Loucy (cell line): ENCODE data around the gene ELOF1.
A peak's percentile ranks its signal among the peaks of the same experiment; 100 is the strongest.

Experiments
- H2AFZ ChIP-seq: fragments of 200-600 bp; sonication (generic); 2 replicates; pipeline ENCODE4 v1.6.0; 2016; ENCODE audit warnings: antibody characterized with exemption, mild to moderate bottlenecking, low read length, moderate library complexity
- H3F3A ChIP-seq: fragments of 200-600 bp; 2 replicates; pipeline ENCODE4 v1.6.0; 2016; ENCODE audit warnings: antibody characterized with exemption, low read depth, mild to moderate bottlenecking
- H3K27me3 ChIP-seq: fragments of 200-600 bp; sonication (generic); 2 replicates; pipeline ENCODE4 v1.6.1; 2014; ENCODE audit warnings: low read length, mild to moderate bottlenecking; ENCODE audit not compliant: insufficient read depth, poor library complexity, severe bottlenecking
- H3K36me3 ChIP-seq: fragments of 200-600 bp; sonication (generic); 2 replicates; pipeline ENCODE4 v1.6.1; 2016; ENCODE audit warnings: low read length; ENCODE audit not compliant: insufficient read depth
- H3K4me1 ChIP-seq: fragments of 200-600 bp; sonication (generic); 2 replicates; pipeline ENCODE4 v1.5.1; 2014; ENCODE audit warnings: low read length, mild to moderate bottlenecking; ENCODE audit not compliant: insufficient read depth, poor library complexity, severe bottlenecking
- H3K4me2 ChIP-seq: fragments of 200-600 bp; sonication (generic); 2 replicates; pipeline ENCODE4 v1.6.0; 2014; ENCODE audit warnings: antibody characterized with exemption, low read length, low read depth, mild to moderate bottlenecking; ENCODE audit not compliant: poor library complexity, severe bottlenecking
- H3K4me3 ChIP-seq: fragments of 200-600 bp; sonication (generic); 2 replicates; pipeline ENCODE4 v1.5.1; 2014; ENCODE audit warnings: low read length, mild to moderate bottlenecking, mixed read lengths; ENCODE audit not compliant: poor library complexity, severe bottlenecking
- H3K79me2 ChIP-seq: fragments of 200-600 bp; sonication (generic); 2 replicates; pipeline ENCODE4 v1.6.1; 2014; ENCODE audit warnings: low read length; ENCODE audit not compliant: insufficient read depth
- H3K9ac ChIP-seq: fragments of 200-600 bp; sonication (generic); 2 replicates; pipeline ENCODE4 v1.6.0; 2014; ENCODE audit warnings: mild to moderate bottlenecking, low read depth, low read length, moderate library complexity; ENCODE audit not compliant: poor library complexity, severe bottlenecking
- H3K9me2 ChIP-seq: fragments of 200-600 bp; sonication (generic); replicated peaks from 2 replicates; pipeline ENCODE4 v1.6.1; 2016; ENCODE audit warnings: low read depth, low read length, mixed read lengths
- H3K9me3 ChIP-seq: fragments of 200-600 bp; sonication (generic); 2 replicates; pipeline ENCODE4 v1.6.1; 2014; ENCODE audit warnings: mild to moderate bottlenecking, antibody characterized with exemption, low read length, low read depth; ENCODE audit not compliant: insufficient read depth
- H4K20me1 ChIP-seq: fragments of 200-600 bp; sonication (generic); 2 replicates; pipeline ENCODE4 v1.6.0; 2014; ENCODE audit warnings: antibody characterized with exemption, low read length, mild to moderate bottlenecking; ENCODE audit not compliant: insufficient read depth, poor library complexity, severe bottlenecking
- EZH2phosphoT487 ChIP-seq: fragments of 200-600 bp; IDR thresholded peaks from 2 replicates; pipeline ENCODE4 v1.6.1; 2018; ENCODE audit warnings: antibody characterized with exemption, mild to moderate bottlenecking, moderate library complexity, borderline replicate concordance
- TF ChIP-seq, protein P1 (sequence below): fragments of 200-600 bp; sonication (generic); conservative IDR thresholded peaks from 2 replicates; pipeline ENCODE4 v1.5.1; 2014; ENCODE audit warnings: mild to moderate bottlenecking, antibody characterized with exemption, low read length

ELOF1 gene

DNA sequence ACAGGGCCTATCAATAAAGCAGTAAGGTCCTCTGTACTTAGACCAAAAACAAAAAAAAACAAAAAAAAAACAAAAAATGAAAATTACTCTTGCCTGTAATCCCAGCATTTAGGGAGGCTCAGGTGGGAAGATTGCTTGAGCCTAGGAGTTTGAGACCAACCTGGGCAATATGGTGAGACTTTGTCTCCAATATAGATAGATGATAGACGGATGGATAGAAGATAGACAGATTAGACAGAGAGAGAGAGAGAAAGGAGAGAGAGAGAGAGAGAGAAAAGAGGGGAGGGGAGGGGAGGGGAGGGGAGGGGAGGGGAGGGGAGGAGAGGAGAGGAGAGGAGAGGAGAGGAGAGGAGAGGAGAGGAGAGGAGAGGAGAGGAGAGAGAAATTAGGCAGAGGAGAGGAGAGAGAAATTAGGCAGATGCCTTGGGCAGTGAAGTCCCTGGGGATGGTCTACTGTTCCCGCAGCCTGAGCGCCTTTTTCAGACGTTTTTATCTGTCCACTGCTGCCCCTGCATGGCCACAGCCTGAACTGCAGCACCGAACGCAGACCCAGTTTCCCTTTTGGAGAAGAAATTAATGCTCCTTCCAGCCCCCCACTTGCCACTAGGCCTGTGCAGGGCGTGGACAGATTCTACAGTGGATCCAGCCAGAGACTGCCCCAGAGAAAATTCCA lies 28.4 kb upstream of the ELOF1 start:
- Histone ChIP-seq H3K9ac (peak overlapping the region; percentile 47), H3K4me3 (no peak overlapping the region)
- TF ChIP-seq, protein P1, sequence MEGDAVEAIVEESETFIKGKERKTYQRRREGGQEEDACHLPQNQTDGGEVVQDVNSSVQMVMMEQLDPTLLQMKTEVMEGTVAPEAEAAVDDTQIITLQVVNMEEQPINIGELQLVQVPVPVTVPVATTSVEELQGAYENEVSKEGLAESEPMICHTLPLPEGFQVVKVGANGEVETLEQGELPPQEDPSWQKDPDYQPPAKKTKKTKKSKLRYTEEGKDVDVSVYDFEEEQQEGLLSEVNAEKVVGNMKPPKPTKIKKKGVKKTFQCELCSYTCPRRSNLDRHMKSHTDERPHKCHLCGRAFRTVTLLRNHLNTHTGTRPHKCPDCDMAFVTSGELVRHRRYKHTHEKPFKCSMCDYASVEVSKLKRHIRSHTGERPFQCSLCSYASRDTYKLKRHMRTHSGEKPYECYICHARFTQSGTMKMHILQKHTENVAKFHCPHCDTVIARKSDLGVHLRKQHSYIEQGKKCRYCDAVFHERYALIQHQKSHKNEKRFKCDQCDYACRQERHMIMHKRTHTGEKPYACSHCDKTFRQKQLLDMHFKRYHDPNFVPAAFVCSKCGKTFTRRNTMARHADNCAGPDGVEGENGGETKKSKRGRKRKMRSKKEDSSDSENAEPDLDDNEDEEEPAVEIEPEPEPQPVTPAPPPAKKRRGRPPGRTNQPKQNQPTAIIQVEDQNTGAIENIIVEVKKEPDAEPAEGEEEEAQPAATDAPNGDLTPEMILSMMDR, result peak; percentile 90
- TF ChIP-seq EZH2phosphoT487, result no peak

GRCh38 chr19:11586331-11586730 lies 27.3 kb upstream of the ELOF1 start:
- H3K79me2 ChIP-seq, result no peaks in the 10 kb centered on the region
- H3K4me2 ChIP-seq, result no peak overlapping the region
- no peaks in the 10 kb centered on the region for H3K27me3 ChIP-seq
- H3K9me2 ChIP-seq, result no peaks in the 10 kb centered on the region
- H3K4me3 ChIP-seq, result no peak overlapping the region
- no peak overlapping the region for H2AFZ ChIP-seq
- H3F3A ChIP-seq, result no peaks in the 10 kb centered on the region
- TF ChIP-seq, protein P1, result no peak
- no peak for TF ChIP-seq EZH2phosphoT487
- H3K36me3 ChIP-seq, result no peaks in the 10 kb centered on the region
- no peaks in the 10 kb centered on the region for H3K9me3 ChIP-seq
- no peak overlapping the region for H3K9ac ChIP-seq
- H3K4me1 ChIP-seq, result peaks cover 3% of the 10 kb centered on the region
- no peaks in the 10 kb centered on the region for H4K20me1 ChIP-seq

More for the DNA sequence above, 28.4 kb upstream of the ELOF1 start:
- no peaks in the 10 kb centered on the region for H3K9me2 ChIP-seq
- no peaks in the 10 kb centered on the region for H3F3A ChIP-seq
- H3K79me2 ChIP-seq, result no peaks in the 10 kb centered on the region
- no peaks in the 10 kb centered on the region for H4K20me1 ChIP-seq
- no peaks in the 10 kb centered on the region for H3K36me3 ChIP-seq
- peak overlapping the region; percentile 61 for H3K4me2 ChIP-seq
- H3K9me3 ChIP-seq, result no peaks in the 10 kb centered on the region
- H3K27me3 ChIP-seq, result no peaks in the 10 kb centered on the region
- peak overlapping the region; percentile 71; the same call in 1 of the 2 replicates for H2AFZ ChIP-seq
- H3K4me1 ChIP-seq, result peaks cover 3% of the 10 kb centered on the region

GRCh38 chr19:11581740-11582139 lies 22.7 kb upstream of the ELOF1 start:
- peak overlapping the region; percentile 56; the same call in 1 of the 2 replicates for H2AFZ ChIP-seq
- no peak overlapping the region for H3K4me2 ChIP-seq
- no peak for TF ChIP-seq EZH2phosphoT487
- TF ChIP-seq, protein P1, result no peak
- no peak overlapping the region for H3K9ac ChIP-seq
- H3K27me3 ChIP-seq, result no peaks in the 10 kb centered on the region
- no peaks in the 10 kb centered on the region for H3K79me2 ChIP-seq
- no peaks in the 10 kb centered on the region for H3K9me2 ChIP-seq
- no peaks in the 10 kb centered on the region for H3K36me3 ChIP-seq
- no peak overlapping the region for H3K4me3 ChIP-seq
- H3K4me1 ChIP-seq, result no peaks in the 10 kb centered on the region
- H3F3A ChIP-seq, result no peaks in the 10 kb centered on the region
- H4K20me1 ChIP-seq, result no peaks in the 10 kb centered on the region
- no peaks in the 10 kb centered on the region for H3K9me3 ChIP-seq
